Embryonic facial prominence (tissue), 1 donor: Measurements from ENCODE around the gene HIC1.

ENCODE experiments used
- DNase-seq: peaks from one replicate; pipeline ENCODE4 v3.0.0-alpha.2; 2016; ENCODE audit errors: extremely low spot score

HIC1 gene

DNA sequence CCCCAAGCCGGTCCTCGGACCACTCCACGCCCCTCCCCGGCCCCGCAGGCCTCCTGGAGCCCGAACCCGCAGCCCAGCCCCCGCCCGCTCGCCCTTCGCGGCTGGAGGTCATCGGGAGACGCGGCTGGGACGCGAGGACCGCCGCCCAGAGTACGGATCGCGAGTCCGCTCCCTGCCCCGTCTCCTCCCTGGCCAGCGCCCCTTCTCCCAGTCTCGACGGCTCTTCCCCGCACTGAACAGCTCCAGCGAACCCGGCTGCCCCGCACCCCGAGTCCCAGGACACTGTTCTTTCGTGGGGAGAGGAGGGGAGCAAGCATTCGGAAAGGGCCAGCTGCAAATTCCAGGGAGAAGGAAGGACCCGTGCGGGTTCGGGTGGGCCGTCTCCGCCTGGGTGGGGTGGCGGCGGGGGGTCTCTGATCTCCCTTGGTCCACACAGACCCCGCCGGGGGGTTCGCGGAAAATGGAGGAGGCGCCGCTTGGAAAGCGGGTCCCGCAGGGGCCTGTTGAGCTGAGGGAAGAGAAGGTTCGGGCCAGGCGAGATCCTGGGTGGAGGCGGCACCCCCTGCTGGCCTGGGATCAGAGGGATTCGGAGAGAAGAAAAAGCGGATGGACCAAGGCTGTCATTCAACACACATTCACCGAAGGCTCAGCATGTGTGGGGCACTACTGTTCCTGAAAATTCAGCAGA, 29.1 kb upstream of the HIC1 start:
- no peak for DNase-seq

DNA sequence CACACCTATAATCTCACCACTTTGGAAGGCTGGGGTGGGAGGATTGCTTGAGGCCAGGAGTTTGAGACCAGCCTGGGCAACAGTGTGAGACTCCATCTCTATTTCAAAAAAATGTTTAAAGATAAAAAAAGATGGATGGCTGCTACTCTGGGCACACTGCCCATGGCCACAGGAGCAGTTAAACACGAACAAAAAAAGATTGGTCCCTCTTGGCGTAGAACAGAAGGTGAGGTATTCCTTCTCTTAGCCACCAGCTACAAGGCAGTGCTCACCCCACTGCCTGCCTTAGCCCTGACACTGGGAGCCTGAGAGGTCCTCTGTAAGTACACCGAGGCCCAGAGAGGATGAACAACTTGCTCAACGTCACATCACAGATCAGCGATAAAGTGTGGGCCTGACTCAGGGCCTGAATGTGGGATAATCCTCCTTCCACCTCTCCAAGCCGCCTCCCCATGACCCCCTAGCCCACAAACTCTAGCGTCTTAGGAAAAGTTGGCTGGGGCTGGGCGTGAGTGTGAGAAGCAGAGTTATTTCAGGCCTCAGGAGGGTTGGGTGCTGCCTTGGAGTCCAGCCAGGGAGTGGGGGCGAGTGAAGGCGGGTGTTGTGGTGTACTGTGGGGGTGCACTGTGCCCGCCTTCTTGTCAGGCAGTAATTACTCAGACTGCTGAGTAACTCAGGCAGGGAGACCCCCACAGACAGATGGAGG, 27.2 kb upstream of the HIC1 start:
- DNase-seq: no peak

GRCh38 chr17:2028234-2028614, 26.7 kb upstream of the HIC1 start:
- DNase-seq: no peak

DNA sequence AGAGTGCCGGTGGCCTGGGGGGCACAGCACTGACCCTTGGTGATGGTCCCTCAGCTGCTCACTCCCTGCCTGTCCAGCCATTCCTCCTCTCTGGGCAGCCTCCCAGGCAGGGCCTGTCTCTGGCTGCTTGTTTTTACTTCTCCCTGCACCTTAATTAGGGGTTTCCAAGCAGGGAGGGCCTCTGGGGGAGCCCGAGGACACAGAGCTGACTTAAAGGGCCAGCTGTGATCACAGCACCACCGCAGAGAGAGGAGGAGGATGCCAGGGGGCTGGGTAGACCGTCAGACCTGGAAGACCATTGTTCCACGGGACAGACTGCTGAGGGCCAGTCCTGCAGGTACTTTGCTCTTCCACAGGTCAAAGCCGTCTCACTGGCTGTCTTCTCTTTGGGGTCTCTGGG, 26.2 kb upstream of the HIC1 start:
- no peak for DNase-seq

DNA sequence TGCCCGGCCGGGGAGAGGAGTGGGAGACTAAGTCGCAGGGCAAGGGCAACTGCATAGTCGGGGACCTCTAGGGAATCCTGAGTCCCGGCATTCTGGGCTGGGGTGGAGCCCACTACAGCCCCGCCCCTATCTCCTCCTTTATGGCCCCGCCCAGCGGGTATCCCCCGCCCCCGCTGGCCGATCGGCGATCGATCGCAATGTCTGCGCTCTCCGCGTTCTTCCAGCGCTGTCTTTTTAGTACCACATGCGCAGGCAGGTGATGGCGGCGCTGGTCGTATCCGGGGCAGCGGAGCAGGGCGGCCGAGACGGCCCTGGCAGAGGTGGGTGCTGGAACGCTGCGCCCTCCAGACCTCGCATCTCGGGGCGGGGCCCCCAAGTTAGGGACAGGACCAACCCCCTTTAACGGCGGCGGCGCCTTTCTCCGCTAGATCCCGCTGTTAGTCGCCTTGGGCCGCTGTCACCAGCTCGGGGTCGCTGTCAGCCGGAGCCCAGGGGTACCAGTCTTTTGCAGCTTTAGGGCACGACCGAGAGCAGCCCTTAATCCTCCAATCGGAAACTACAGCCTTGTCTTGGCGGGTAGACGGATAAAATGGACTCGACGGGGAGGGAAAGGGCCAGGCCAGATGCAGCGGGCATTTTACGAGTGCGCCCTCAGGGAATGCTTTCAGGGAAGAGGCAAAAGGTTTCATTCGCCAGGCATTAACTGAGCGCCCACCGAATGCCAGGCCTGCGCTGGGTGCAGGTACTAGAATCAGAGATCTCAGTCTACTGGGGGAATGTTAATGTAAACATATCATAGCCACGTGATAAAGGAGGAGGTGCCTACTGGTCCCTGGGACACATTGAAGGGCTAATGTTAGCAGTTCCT, 24.8 kb upstream of the HIC1 start, which contains the start of gene DPH1:
TSS of gene DPH1 (plus strand) at position 243 of the 868 bp plus-strand sequence. CDS start at position 260, 17 bp downstream.
- DNase-seq: peak; percentile 82

GRCh38 chr17:2030779-2031163, 24.1 kb upstream of the HIC1 start:
- no peak for DNase-seq

DNA sequence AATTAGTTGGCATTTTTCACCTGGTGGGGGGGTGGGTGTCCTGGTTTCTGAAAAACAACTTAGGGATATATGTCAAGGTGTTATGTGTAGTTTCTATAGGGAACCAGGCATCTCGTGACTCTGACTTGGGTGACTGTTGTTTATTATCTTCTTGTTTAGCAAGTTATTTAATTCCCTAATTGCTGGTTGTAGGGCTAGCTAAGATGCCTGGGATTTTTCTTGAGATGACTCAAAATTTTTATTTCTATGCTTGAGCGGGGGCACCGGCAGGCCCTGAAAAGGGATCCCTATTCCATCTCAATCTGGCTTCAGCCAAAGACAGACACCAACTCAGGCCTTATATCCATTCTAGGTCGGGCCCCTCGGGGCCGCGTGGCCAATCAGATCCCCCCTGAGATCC, 21.8 kb upstream of the HIC1 start:
- no peak for DNase-seq

- DNase-seq: no peak
Measured at GRCh38 chr17:2034157-2034556, 20.7 kb upstream of the HIC1 start.

DNA sequence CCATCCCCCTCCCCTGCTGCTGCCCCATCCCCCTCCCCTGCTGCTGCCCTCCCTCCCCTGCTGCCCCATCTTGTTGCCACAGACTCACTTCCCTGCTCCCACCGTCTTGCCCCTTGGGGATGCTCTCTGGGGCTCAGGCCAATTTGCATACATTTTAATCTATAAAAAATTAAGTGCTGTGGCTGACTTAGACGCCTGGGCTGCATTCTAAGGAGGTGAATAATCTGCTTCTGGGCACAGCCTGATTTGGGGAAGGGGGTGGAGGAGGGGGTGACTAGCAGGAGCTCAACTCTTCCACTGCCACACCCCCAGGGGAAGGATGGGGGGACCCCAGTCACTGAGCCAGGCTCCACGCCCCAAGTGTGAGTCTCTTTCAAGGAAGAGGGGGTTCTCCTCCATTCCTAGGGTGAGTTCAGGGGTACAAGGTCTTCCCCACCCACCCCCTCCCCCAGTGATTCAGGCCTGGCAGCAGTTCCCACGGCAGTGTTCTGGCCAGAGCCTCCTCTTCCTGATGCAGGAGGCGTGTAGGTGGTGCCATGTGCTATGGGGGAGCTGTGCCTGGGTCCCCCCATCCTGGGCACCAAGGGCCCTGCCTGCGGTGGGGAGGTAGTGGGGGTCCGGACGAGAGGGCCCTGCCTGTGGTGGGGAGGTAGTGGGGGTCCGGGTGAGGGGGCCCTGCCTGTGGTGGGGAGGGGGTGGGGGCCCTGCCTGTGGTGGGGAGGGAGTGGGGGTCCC, 19.9 kb upstream of the HIC1 start:
- no peak for DNase-seq

- no peak for DNase-seq
Measured at GRCh38 chr17:2035541-2036488, 19.1 kb upstream of the HIC1 start.

- DNase-seq: no peak
Measured at GRCh38 chr17:2037155-2037554, 17.7 kb upstream of the HIC1 start.

GRCh38 chr17:2040219-2040827, 14.6 kb upstream of the HIC1 start:
- no peak for DNase-seq

DNA sequence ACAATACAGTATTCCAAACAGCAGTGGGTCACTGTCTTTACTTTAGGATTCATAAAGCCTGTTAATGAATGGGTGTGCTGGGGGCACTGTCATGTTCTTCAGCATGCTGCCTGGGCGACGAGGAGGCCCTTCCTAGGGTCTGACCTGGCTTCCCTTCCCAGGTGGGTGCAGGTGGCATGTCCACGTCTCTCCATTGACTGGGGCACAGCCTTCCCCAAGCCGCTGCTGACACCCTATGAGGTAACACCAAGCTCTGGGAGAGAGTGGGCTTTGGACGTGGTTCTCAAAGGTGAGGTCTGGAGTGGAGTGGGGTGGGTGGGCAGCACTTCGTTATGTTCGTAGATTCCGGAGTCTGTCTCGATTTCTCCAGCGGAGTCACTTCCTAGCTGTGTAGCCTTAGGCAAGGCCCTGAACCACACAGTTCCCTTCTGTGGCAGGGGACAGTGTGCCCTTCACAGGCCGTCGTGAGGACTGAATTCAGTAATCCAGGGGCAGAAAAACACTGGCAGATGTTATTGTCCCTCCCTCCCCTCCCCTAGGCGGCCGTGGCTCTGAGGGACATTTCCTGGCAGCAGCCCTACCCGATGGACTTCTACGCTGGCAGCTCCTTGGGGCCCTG, 13.9 kb upstream of the HIC1 start:
- no peak for DNase-seq

- peak; percentile 91 for DNase-seq
Measured at GRCh38 chr17:2041561-2042389, 13.1 kb upstream of the HIC1 start, which contains the start of gene OVCA2. OVCA2 (plus strand) TSS chr17:2042022; CDS start chr17:2042048, 26 bp downstream.

- no peak for DNase-seq
Measured at GRCh38 chr17:2042390-2042847, 12.5 kb upstream of the HIC1 start.

DNA sequence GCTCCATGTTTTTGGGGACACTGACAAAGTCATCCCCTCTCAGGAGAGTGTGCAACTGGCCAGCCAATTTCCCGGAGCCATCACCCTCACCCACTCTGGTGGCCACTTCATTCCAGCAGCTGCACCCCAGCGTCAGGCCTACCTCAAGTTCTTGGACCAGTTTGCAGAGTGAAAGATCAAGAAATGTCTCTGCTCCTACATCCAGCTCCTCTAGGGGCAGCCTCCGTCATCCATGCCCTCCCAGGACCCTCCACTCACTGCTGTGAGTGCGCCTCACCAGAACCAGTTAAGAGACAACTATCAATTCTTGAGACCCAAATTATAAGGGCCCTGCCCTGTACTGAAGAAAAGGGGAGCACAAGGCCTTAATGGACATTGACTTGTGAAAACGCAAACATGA, 12.0 kb upstream of the HIC1 start:
- DNase-seq: no peak

DNA sequence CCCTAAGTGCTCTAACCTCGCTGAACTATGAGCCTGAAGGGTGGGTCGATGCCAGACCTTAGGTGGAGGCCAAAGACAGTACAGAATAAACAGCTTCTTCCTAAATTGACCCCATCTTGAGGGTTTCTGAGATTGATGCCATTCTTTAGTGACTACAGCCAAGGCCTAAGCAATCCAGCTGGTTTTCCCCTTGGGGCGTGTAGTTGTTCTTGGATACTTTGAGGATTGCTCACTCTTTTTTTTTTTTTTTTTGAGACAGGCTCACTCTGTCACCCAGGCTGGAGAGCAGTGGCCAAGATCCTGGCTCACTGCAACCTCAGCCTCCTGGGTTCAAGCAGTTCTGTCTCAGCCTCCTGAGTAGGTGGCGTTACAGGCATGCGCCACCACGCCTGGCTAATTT, 11.1 kb upstream of the HIC1 start:
- no peak for DNase-seq

- DNase-seq: no peak
Measured at GRCh38 chr17:2044263-2044894, 10.5 kb upstream of the HIC1 start.
